Naive thymus-derived CD4-positive, alpha-beta T cell (primary cell): ENCODE measurements around the gene SULT1A1. TPM values are rescaled to one million over a fixed set of nuclear protein-coding genes. Genes with fewer than 3 reads are reported as not detected.
A peak's percentile ranks its signal among the peaks of the same experiment; 100 is the strongest.

ENCODE experiments used
- ATAC-seq: fragments of 150-1000 bp; cut with Tn5 transposase; 2 replicates; pipeline ENCODE4 v1.10.0; 2021; ENCODE audit warnings: mild to moderate bottlenecking, moderate library complexity
- CTCF ChIA-PET: fragments of 350-600 bp; sonication (Branson Sonifier 250); formaldehyde crosslinking; loops from one replicate; lab custom pipeline; 2021; ENCODE audit warnings: antibody characterized with exemption; lab: Charles Lee
- POLR2A ChIA-PET: fragments of 350-600 bp; sonication (Branson Sonifier 250); formaldehyde crosslinking; loops from one replicate; lab custom pipeline; 2021; ENCODE audit warnings: antibody characterized with exemption, inconsistent platforms; lab: Charles Lee
- DNase-seq, 9 donors: peaks; one replicate each; pipeline versions ENCODE4 v3.0.0 to v3.0.0-alpha.2; 2020 to 2022; ENCODE audit warnings: mixed read lengths in 1 of 9
- H3K27ac ChIP-seq: one replicate; pipeline ENCODE4 v1.7.0; 2013; ENCODE audit warnings: mild to moderate bottlenecking, low read depth, low read length, moderate library complexity
- H3K27me3 ChIP-seq, 2 donors: one replicate each; pipeline ENCODE4 v1.7.0; 2013; ENCODE audit warnings: low read length in 2 of 2, mild to moderate bottlenecking in 2 of 2, moderate library complexity in 2 of 2; ENCODE audit not compliant: control insufficient read depth in 2 of 2, insufficient read depth in 2 of 2
- H3K36me3 ChIP-seq, 3 experiments: 1 replicate in 2 of 3; 2 replicates in 1 of 3; pipeline ENCODE4 v1.7.0; 2013; ENCODE audit warnings: low read length in 3 of 3, mild to moderate bottlenecking in 3 of 3, moderate library complexity in 1 of 3; ENCODE audit not compliant: insufficient read depth in 3 of 3, control insufficient read depth in 2 of 3
- H3K4me1 ChIP-seq, 2 donors: one replicate each; pipeline ENCODE4 v1.7.0; 2013; ENCODE audit warnings: low read length in 2 of 2, mild to moderate bottlenecking in 2 of 2, moderate library complexity in 1 of 2; ENCODE audit not compliant: control insufficient read depth in 2 of 2, insufficient read depth in 2 of 2
- H3K4me3 ChIP-seq: 2 replicates; pipeline ENCODE4 v1.7.0; 2013; ENCODE audit warnings: mild to moderate bottlenecking, low read length
- H3K9me3 ChIP-seq, 3 experiments: 1 replicate in 2 of 3; 2 replicates in 1 of 3; pipeline ENCODE4 v1.7.0; 2013; ENCODE audit warnings: low read length in 3 of 3; ENCODE audit not compliant: control insufficient read depth in 2 of 3
- H3K27ac Mint-ChIP-seq, 9 donors: one replicate each; pipeline ENCODE4 v1.8.0; 2020 to 2022; ENCODE audit warnings: mixed read lengths in 9 of 9, mild to moderate bottlenecking in 8 of 9, moderate library complexity in 5 of 9, inconsistent platforms in 2 of 9
- H3K27me3 Mint-ChIP-seq, 5 donors: one replicate each; pipeline ENCODE4 v1.8.0; 2021 to 2022; ENCODE audit warnings: mixed read lengths in 5 of 5, mild to moderate bottlenecking in 1 of 5
- H3K36me3 Mint-ChIP-seq, 5 donors: one replicate each; pipeline ENCODE4 v1.8.0; 2020 to 2022; ENCODE audit warnings: mixed read lengths in 5 of 5, mild to moderate bottlenecking in 3 of 5, inconsistent platforms in 1 of 5
- H3K4me1 Mint-ChIP-seq, 7 donors: one replicate each; pipeline ENCODE4 v1.8.0; 2020 to 2022; ENCODE audit warnings: mixed read lengths in 7 of 7, mild to moderate bottlenecking in 3 of 7, inconsistent platforms in 1 of 7
- H3K4me3 Mint-ChIP-seq, 10 donors: one replicate each; pipeline ENCODE4 v1.8.0; 2020 to 2022; ENCODE audit warnings: mild to moderate bottlenecking in 10 of 10, mixed read lengths in 10 of 10, moderate library complexity in 6 of 10, inconsistent platforms in 2 of 10
- H3K9me3 Mint-ChIP-seq, 11 donors: one replicate each; pipeline ENCODE4 v1.8.0; 2020 to 2022; ENCODE audit warnings: mixed read lengths in 11 of 11, mild to moderate bottlenecking in 4 of 11, inconsistent platforms in 1 of 11, moderate library complexity in 1 of 11
- intact Hi-C, 2 donors: fragments of 100-400 bp; cut with micrococcal nuclease; formaldehyde crosslinking; loops; one replicate each; pipeline ENCODE4 v1.15.1; 2023
- polyA plus RNA-seq, 2 donors: library from polyadenylated mRNA; unstranded; fragments of 300-500 nt; fragmentation: Illumina TruSeq; gene quantifications; one replicate each; pipeline ENCODE4 v1.2.3, GENCODE V29; 2021
- total RNA-seq, 6 experiments: library from RNA in 5 of 6; stranded (reverse) in 5 of 6; gene quantifications; 1 replicate in 5 of 6; 2 replicates in 1 of 6; pipeline ENCODE4 v1.2.3 and lab custom pipeline; 2021 to 2026

Gene SULT1A1
- total and polyA plus RNA-seq, 7 experiments from 2014 or later = 9.2 to 70.8 (median 18.5) TPM

- Histone ChIP-seq H3K36me3 (peaks cover 5 to 97% (median 13%) of the 10 kb centered on the region in 3 experiments), H3K4me3 (no peak overlapping the region), H3K9me3 (no peaks in the 10 kb centered on the region), H3K27ac (no peak overlapping the region), H3K27me3 (no peaks in the 10 kb centered on the region), H3K4me1 (no peaks in the 10 kb centered on the region)
- intact Hi-C loops = no loop called here
- Mint-ChIP-seq H3K27ac (peak overlapping the region in 1 of 9 donors; percentile 24), H3K36me3 (peaks cover 12 to 54% (median 19%) of the 10 kb centered on the region in 5 donors), H3K9me3 (no peaks in the 10 kb centered on the region), H3K4me3 (no peak overlapping the region), H3K27me3 (no peaks in the 10 kb centered on the region), H3K4me1 (peaks cover 0 to 6% (median 0%) of the 10 kb centered on the region in 7 donors)
- ATAC-seq (no peak), DNase-seq (no peak)
- ChIA-PET CTCF (no interaction called here), POLR2A (no interaction called here)
These were observed 24.2 kb downstream of the SULT1A1 start for GRCh38 chr16:28585674-28586073.

GRCh38 chr16:28580726-28581315, 29.0 kb downstream of the SULT1A1 start:
- no peak for ATAC-seq
- intact Hi-C loops = no loop called here
- H3K36me3 ChIP-seq = peaks cover 5 to 55% (median 16%) of the 10 kb centered on the region in 3 experiments
- H3K4me3 ChIP-seq = no peak overlapping the region
- Mint-ChIP-seq H3K4me3 (no peak overlapping the region), H3K27ac (peak overlapping the region in 2 of 9 donors; percentile 23 to 31), H3K4me1 (peaks cover 0 to 13% (median 11%) of the 10 kb centered on the region in 7 donors), H3K36me3 (peaks cover 12 to 42% (median 23%) of the 10 kb centered on the region in 5 donors), H3K27me3 (no peaks in the 10 kb centered on the region), H3K9me3 (no peaks in the 10 kb centered on the region)
- DNase-seq = no peak
- H3K27ac ChIP-seq = no peak overlapping the region
- H3K9me3 ChIP-seq = no peaks in the 10 kb centered on the region
- H3K4me1 ChIP-seq = no peaks in the 10 kb centered on the region
- no peaks in the 10 kb centered on the region for H3K27me3 ChIP-seq
- ChIA-PET CTCF (interaction anchor here (0.6 kb wide), 1 partner anchor 52 kb away, joined by 5 read pairs; no protein-coding TSS in a partner anchor), POLR2A (interaction anchor here (0.8 kb wide), 1 partner anchor 12 kb away, joined by 7 read pairs; no protein-coding TSS in a partner anchor)

GRCh38 chr16:28575446-28576109, 34.3 kb downstream of the SULT1A1 start:
- peaks cover 0 to 17% (median 4%) of the 10 kb centered on the region in 3 experiments for H3K36me3 ChIP-seq
- Mint-ChIP-seq H3K4me3 (no peak overlapping the region), H3K4me1 (peaks cover 7 to 49% (median 45%) of the 10 kb centered on the region in 7 donors), H3K36me3 (peaks cover 0 to 26% (median 4%) of the 10 kb centered on the region in 5 donors), H3K27ac (no peak overlapping the region), H3K9me3 (peaks cover 0 to 1% (median 0%) of the 10 kb centered on the region in 11 donors), H3K27me3 (no peaks in the 10 kb centered on the region)
- no peaks in the 10 kb centered on the region for H3K27me3 ChIP-seq
- intact Hi-C loops = no loop called here
- CTCF ChIA-PET = no interaction called here
- DNase-seq (no peak), ATAC-seq (no peak)
- H3K9me3 ChIP-seq = no peaks in the 10 kb centered on the region
- H3K4me1 ChIP-seq = no peaks in the 10 kb centered on the region
- H3K27ac ChIP-seq = no peak overlapping the region
- no peak overlapping the region for H3K4me3 ChIP-seq
- POLR2A ChIA-PET = no interaction called here

GRCh38 chr16:28574925-28575324, 34.9 kb downstream of the SULT1A1 start:
- H3K27ac ChIP-seq = no peak overlapping the region
- DNase-seq = no peak
- no peak overlapping the region for H3K4me3 ChIP-seq
- POLR2A ChIA-PET = no interaction called here
- Mint-ChIP-seq H3K4me1 (peaks cover 7 to 53% (median 45%) of the 10 kb centered on the region in 7 donors), H3K27me3 (no peaks in the 10 kb centered on the region), H3K27ac (peak overlapping the region in 3 of 9 donors; percentile 6 to 31 (median 9)), H3K36me3 (peaks cover 0 to 29% (median 4%) of the 10 kb centered on the region in 5 donors), H3K9me3 (peaks cover 0 to 1% (median 0%) of the 10 kb centered on the region in 11 donors), H3K4me3 (no peak overlapping the region)
- intact Hi-C loops = no loop called here
- no peaks in the 10 kb centered on the region for H3K9me3 ChIP-seq
- peaks cover 0 to 11% (median 4%) of the 10 kb centered on the region in 3 experiments for H3K36me3 ChIP-seq
- CTCF ChIA-PET = no interaction called here
- no peak for ATAC-seq
- no peaks in the 10 kb centered on the region for H3K27me3 ChIP-seq
- H3K4me1 ChIP-seq = no peaks in the 10 kb centered on the region

GRCh38 chr16:28573738-28574718, 35.8 kb downstream of the SULT1A1 start:
- H3K27ac Mint-ChIP-seq = peak overlapping the region in 8 of 9 donors; percentile 9 to 89 (median 52)
- ChIA-PET POLR2A (no interaction called here), CTCF (no interaction called here)

More at GRCh38 chr16:28573738-28574718, 35.8 kb downstream of the SULT1A1 start:
- intact Hi-C loops = no loop called here
- Histone ChIP-seq H3K27me3 (no peaks in the 10 kb centered on the region), H3K4me1 (no peaks in the 10 kb centered on the region), H3K9me3 (no peaks in the 10 kb centered on the region), H3K27ac (no peak overlapping the region), H3K36me3 (peaks cover 0 to 11% (median 4%) of the 10 kb centered on the region in 3 experiments), H3K4me3 (no peak overlapping the region)
- ATAC-seq = no peak
- Mint-ChIP-seq H3K4me3 (peak overlapping the region in 1 of 10 donors; percentile 1), H3K36me3 (peaks cover 0 to 30% (median 4%) of the 10 kb centered on the region in 5 donors), H3K9me3 (peaks cover 0 to 1% (median 0%) of the 10 kb centered on the region in 11 donors), H3K27me3 (no peaks in the 10 kb centered on the region), H3K4me1 (peaks cover 7 to 61% (median 48%) of the 10 kb centered on the region in 7 donors)
- no peak for DNase-seq
